GM12878 (cell line): ENCODE measurements around the gene BTBD7. TPM values are rescaled to one million over a fixed set of nuclear protein-coding genes. Genes with fewer than 3 reads are reported as not detected.
A peak's percentile ranks its signal among the peaks of the same experiment; 100 is the strongest.

Experiments
- ATAC-seq: fragments of 200-7000 bp; cut with Tn5 transposase; 3 replicates; pipeline ENCODE4 v1.9.1; 2020; ENCODE audit warnings: mild to moderate bottlenecking, moderate library complexity
- BruUV-seq: library from RNA; stranded (reverse); fragments of 400-500 nt; replicated peaks from 2 replicates; lab custom pipeline; 2021; lab: Mats Ljungman, UMichigan
- CTCF ChIA-PET: fragments of 300-600 bp; sonication (Branson Sonifier 250); formaldehyde crosslinking; extraction: SDS; loops from one replicate; lab custom pipeline; 2021; ENCODE audit warnings: inconsistent platforms; lab: Yijun Ruan, JAX
- POLR2A ChIA-PET: fragments of 350-600 bp; formaldehyde crosslinking; extraction: SDS; loops from one replicate; lab custom pipeline; 2021; ENCODE audit warnings: inconsistent platforms; lab: Charles Lee
- RAD21 ChIA-PET: fragments of 300-600 bp; sonication (Branson Sonifier 250); formaldehyde crosslinking; loops from one replicate; lab custom pipeline; 2023; ENCODE audit warnings: antibody characterized with exemption; ENCODE audit not compliant: unreplicated experiment; lab: Charles Lee
- SMC1A ChIA-PET: fragments of 300-600 bp; sonication (Branson Sonifier 250); formaldehyde crosslinking; loops from one replicate; lab custom pipeline; 2023; ENCODE audit not compliant: unreplicated experiment, uncharacterized antibody; lab: Charles Lee
- DNase-seq: peaks from one replicate; pipeline ENCODE4 v3.0.0-alpha.2; 2011; ENCODE audit warnings: low read depth, low spot score
- FAIRE-seq: peaks from 3 replicates; lab custom pipeline; 2011; peaks lifted over from hg19 to GRCh38; lab: Jason Lieb, UNC
- H2AFZ ChIP-seq: 2 replicates; pipeline ENCODE4 v1.6.0; 2011; ENCODE audit warnings: low read depth, low read length, control low read depth; ENCODE audit not compliant: control insufficient read depth
- H3K27ac ChIP-seq: 2 replicates; pipeline ENCODE4 v1.5.1; 2011; ENCODE audit warnings: control low read depth; ENCODE audit not compliant: control insufficient read depth, insufficient read depth
- H3K27me3 ChIP-seq, 2 experiments: replicated peaks in 1 of 2; 2 replicates each; pipeline versions ENCODE4 v1.6.0 to v1.6.1; 2011; ENCODE audit warnings: low read length in 1 of 2; ENCODE audit not compliant: control insufficient read depth in 2 of 2, insufficient read depth in 2 of 2
- H3K36me3 ChIP-seq, 2 experiments: 2 replicates each; pipeline ENCODE4 v1.5.1; 2011; ENCODE audit warnings: low read length in 1 of 2; ENCODE audit not compliant: control insufficient read depth in 2 of 2, insufficient read depth in 2 of 2
- H3K4me1 ChIP-seq: 2 replicates; pipeline ENCODE4 v1.6.1; 2011; ENCODE audit warnings: mild to moderate bottlenecking, low read length, moderate library complexity, mixed read lengths; ENCODE audit not compliant: control insufficient read depth, insufficient read depth
- H3K4me2 ChIP-seq: 2 replicates; pipeline ENCODE4 v1.6.0; 2011; ENCODE audit warnings: control low read depth; ENCODE audit not compliant: control insufficient read depth, insufficient read depth
- H3K4me3 ChIP-seq: fragments of 200-600 bp; sonication (generic); 2 replicates; pipeline ENCODE4 v1.5.1; 2016
- H3K79me2 ChIP-seq: 2 replicates; pipeline ENCODE4 v1.6.0; 2011; ENCODE audit warnings: low read length; ENCODE audit not compliant: control insufficient read depth, insufficient read depth
- H3K9ac ChIP-seq: 2 replicates; pipeline ENCODE4 v1.8.0; 2011; ENCODE audit warnings: low read length, control low read depth, mixed read lengths; ENCODE audit not compliant: control insufficient read depth, insufficient read depth
- H3K9me3 ChIP-seq: replicated peaks from 3 replicates; pipeline ENCODE4 v1.5.1; 2011; ENCODE audit warnings: mild to moderate bottlenecking, low read length; ENCODE audit not compliant: control insufficient read depth, insufficient read depth
- H4K20me1 ChIP-seq: 2 replicates; pipeline ENCODE4 v1.6.0; 2011; ENCODE audit not compliant: control insufficient read depth, insufficient read depth
- KDM1A ChIP-seq: fragments of 200-600 bp; sonication (generic); IDR thresholded peaks from 2 replicates; pipeline ENCODE4 v1.6.1; 2016; ENCODE audit warnings: borderline replicate concordance
- ZBTB40 ChIP-seq: fragments of 450-650 bp; IDR thresholded peaks from 2 replicates; pipeline ENCODE4 v1.6.1; 2016; ENCODE audit warnings: mild to moderate bottlenecking, moderate library complexity, borderline replicate concordance
- WGBS: methylation state at CpG from one replicate; pipeline ENCODE4 v1.1.6; 2016; ENCODE audit warnings: low lambda C conversion rate; ENCODE audit not compliant: insufficient replicate concordance, insufficient coverage; ENCODE audit errors: missing lambda C conversion rate; 5-methylcytosine and 5-hydroxymethylcytosine counted together
- in situ Hi-C: fragments of 300-500 bp; cut with MboI; formaldehyde crosslinking; loops from 9 replicates; pipeline ENCODE4 v1.14.3; 2018; ENCODE audit warnings: mixed read lengths
- intact Hi-C: fragments of 100-400 bp; cut with micrococcal nuclease; formaldehyde crosslinking; loops from one replicate; pipeline ENCODE4 v1.14.2; 2022; ENCODE audit not compliant: unreplicated experiment
- polyA plus RNA-seq, 11 experiments: library from polyadenylated mRNA; depleted of rRNA in 4 of 11; unstranded in 6 of 11; stranded (reverse) in 5 of 11; fragments of >200 nt; fragmentation: Nextera tagmentation in 4 of 11; fragmentation: Illumina TruSeq in 1 of 11; extraction: Ambion mirVana in 4 of 11; extraction: Trizol in 1 of 11; gene quantifications; 1 replicate in 1 of 11; 2 replicates in 10 of 11; pipeline versions ENCODE4 v1.2.1 to v1.2.3, GENCODE V29; 2011 to 2016; ENCODE audit warnings: inconsistent platforms in 2 of 11, missing spikeins in 2 of 11, low read depth in 1 of 11
- total RNA-seq, 4 experiments: library from RNA; depleted of rRNA in 3 of 4; stranded (reverse); fragments of >200 nt in 3 of 4; fragmentation: Illumina TruSeq in 1 of 4; extraction: Trizol in 1 of 4; gene quantifications; 2 replicates each; pipeline versions ENCODE4 v1.2.1 to v1.2.3, GENCODE V29; 2013 to 2021

Gene BTBD7
- total and polyA plus RNA-seq, 10 of the 15 experiments (the other 5 are each of a cell fraction or from before 2014, with no cell fraction given): 3.6 to 17.0 (median 9.6) TPM

GRCh38 chr14:93249128-93249831 lies 83.6 kb downstream of the BTBD7 start:
- Histone ChIP-seq H3K4me3 (no peak overlapping the region), H3K4me1 (no peaks in the 10 kb centered on the region), H4K20me1 (no peaks in the 10 kb centered on the region), H3K27ac (no peak overlapping the region), H3K36me3 (peaks cover 10 to 18% of the 10 kb centered on the region in 2 experiments), H3K27me3 (no peaks in the 10 kb centered on the region), H3K79me2 (no peaks in the 10 kb centered on the region), H3K4me2 (no peak overlapping the region), H3K9ac (no peak overlapping the region), H2AFZ (no peak overlapping the region), H3K9me3 (no peaks in the 10 kb centered on the region)
- CTCF ChIA-PET: interaction anchor here (1.0 to 1.7 kb wide), 4 partner anchors 15 to 288 kb away, joined by 5 to 7 read pairs (median 5); no protein-coding TSS in a partner anchor
- 94% methylated on average over 7 of the region's 7 CpGs for WGBS
- TF ChIP-seq KDM1A: no peak
- TF ChIP-seq ZBTB40: peak; percentile 51; the same call in 1 of the 2 replicates
- SMC1A ChIA-PET: interaction anchor here (0.8 to 1.8 kb wide), 7 partner anchors 10 to 297 kb away, joined by 3 to 6 read pairs (median 3); no protein-coding TSS in a partner anchor
- RAD21 ChIA-PET: interaction anchor here (1.6 to 1.8 kb wide), 2 partner anchors 9 to 136 kb away, joined by 3 to 4 read pairs; no protein-coding TSS in a partner anchor
- DNase-seq (no peak), ATAC-seq (no peak), FAIRE-seq (no peak)
- no TSS peak for BruUV-seq
- in situ Hi-C loops: loop anchor here (25.0 kb wide), 1 partner anchor 288 kb away; no protein-coding TSS in a partner anchor
- intact Hi-C loops: no loop called here
- POLR2A ChIA-PET: interaction anchor here (0.6 kb wide), 1 partner anchor 81 kb away, joined by 4 read pairs; no protein-coding TSS in a partner anchor
